HG03342 (cell line): Measurements from ENCODE around the gene LZTS3.
"Not testable (repeated sequence)": the region's sequence is repeated elsewhere in the genome, so short reads cannot be mapped to it uniquely, and the experiment has no call there.

ENCODE experiments used
- ATAC-seq: cut with Tn5 transposase; IDR thresholded peaks from one replicate; pipeline ENCODE4 v1.9.1; 2021; ENCODE audit warnings: mild to moderate bottlenecking, moderate library complexity; ENCODE audit not compliant: unreplicated experiment

LZTS3 gene

DNA sequence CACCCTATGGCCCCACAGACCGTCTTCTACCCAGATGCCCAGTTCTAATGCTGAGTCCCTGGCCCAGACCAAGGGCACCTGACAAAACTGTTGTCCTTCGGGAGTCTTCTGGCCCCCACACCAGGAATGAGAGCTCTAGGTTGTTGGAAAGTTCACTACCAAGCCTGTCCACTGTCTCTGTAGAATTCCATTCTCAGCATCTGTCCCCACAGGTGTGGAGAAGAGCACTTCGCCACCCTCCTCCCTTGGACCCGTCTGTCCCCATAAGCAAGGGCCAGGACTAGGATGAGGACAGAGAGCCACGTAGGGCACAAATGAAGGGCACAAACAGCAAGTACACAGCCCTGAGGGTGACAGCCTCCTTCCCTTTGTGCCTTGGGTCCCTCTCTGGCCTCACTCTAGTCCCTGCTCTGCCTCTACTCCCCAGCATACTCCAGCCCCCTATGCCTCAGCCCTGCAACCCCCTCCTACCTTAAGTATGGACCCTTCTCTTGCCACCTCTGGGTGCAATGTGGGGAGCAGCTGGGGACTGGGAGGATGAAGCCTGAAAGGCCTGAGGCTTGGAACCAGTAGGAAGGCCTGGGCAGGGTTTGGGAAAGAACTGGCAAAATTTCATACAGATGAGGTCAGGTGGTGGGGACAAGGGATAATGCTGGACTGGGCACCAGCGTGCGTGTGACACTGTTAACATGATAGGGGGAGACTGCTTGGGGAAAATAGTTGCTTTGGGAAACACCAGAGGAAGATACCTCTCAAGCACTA lies 4.3 kb downstream of the LZTS3 start:
- no peak for ATAC-seq

DNA sequence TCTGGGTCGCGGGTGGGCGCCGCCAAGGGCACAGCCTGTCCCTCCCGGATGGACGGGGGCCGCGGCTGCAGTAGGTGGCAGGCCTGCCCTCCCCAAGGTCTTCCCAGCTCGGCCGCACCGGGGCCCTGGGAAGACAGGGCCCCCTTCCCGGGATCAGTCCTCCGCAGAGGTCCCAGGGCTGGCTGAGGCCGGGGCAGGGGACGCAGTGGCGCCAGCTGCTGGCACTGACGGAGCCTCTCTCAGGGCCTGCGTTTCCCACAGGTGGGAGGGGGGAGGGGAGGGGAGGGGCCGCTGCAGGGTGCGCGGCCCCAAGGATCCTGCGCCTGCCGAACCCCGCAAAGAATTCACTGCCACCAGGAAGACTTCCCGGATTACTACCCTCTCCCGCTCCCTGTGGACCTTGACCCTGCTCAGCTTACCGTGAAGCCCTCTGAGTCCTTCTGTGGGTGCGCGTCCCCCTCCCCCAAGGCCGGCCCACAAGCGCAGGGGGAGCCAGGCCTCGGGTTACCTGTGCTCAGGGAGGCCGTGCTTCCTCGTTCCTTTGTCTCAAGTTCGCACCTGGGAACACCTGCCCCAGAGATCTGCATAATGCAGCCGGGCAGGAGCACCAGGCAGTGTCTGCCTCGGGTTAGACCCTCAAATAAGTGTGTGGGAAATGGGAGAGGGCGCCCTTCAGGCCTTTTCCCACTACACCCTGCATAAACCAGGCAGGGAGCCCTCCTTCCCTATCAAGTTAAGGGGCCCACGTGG lies 5.1 kb downstream of the LZTS3 start:
- ATAC-seq = no peak

DNA sequence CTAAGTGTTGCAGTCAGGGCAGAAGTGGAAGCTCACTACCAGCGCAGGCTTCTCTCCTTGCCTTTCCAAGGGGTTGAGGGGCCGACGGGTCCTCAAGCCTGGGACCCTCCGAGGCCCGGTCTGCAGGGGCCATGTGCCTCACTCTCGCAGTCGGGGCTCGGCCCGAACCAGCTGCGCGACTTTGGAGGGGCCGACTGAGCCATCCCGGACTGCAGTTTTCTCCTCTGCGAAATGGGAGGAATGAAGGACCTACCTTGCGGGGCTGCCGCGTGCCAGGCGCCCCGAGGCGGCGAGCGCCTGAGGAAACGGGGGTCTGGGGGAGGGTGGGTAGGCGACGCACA lies 5.6 kb downstream of the LZTS3 start:
- no peak for ATAC-seq

DNA sequence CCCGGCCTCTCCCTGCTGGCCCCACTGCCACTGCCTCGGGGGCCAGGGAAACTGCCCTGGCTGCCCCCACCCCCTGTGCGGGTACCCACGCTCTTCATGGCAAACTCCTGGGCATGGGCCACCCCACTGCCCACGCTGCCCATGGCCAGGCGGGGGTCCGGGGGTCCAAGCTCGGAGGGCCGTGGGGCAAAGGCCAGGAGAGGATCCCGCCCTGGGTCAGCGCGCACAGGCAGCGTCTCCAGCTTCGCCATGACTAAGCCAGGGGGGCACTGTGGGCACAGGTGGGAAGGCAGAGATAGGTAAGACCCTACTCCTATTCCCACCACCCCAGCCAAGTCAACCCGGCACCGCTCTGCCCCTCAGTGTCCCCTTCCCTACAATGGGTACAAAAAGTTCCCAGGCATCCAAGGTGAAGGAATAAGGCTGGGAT lies 6.4 kb downstream of the LZTS3 start:
- ATAC-seq = no peak

DNA sequence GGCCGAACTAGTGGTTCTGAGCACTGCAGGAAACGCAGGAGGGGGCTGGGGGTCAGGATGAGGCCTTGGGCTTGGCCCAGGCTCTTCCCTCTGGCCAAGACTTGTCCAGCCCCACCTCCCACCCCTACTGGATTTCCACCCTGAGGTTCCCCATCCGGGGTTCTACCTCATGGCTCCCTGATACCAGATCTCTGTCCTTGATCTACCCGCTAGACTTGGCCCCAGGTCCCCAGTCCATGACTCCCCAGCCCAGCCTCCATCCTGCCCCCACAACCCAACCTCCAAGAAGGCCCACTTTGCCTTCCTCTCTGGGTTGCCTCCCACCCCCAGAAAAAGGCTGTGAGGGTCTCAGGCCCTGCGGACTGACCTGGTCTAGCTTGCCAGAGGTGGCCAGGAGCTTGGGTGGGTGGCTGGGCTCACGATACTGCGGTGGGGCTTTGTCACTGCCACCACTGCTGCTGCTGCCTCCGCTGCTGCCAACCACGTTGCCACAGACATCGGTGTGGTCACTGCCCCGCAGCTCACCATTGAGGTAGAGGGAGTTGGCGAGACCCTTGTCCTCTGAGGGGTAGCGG lies 6.9 kb downstream of the LZTS3 start:
- ATAC-seq = no peak

DNA sequence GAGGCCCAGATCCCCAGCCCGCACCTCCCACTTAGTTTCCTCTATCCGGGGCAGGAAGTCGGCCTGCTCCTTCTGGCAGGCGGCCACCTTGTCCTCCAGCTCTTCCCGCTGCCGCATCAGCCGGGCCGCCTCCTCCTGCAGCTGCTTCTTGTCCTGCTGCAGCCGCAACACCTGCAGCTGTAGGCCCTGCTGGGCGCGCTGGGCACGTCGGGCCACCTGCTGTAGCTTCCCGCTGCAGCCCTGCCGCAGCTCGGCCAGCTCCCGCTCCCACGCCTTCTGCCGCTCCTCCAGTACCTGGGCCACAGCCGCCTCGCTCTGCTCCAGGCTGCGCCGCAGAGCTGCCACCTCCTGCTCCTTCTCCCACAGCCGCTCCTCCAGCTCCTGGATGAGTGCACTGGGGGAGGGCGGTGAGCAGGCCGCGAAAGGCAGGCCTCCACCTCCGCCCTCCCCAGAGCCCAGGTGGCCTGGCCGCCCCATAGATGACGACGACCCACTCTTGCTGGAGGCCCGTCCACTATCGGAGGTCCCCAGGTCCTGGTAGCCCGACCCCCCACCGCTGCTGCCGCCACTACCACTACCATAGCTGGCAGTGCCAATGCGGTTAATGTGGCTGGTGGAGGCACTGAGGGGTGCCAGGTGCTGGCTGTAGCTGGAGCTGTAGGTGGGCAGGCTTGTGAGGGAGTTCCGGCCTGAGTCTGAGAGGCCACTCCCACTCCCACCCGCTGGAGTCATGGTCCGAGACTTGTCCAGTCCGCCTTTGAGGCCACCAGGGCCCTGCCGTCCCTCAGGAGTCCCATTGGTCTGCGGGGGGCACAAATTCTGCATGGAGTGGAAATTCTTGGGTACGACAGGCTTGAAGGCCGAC lies 7.6 kb downstream of the LZTS3 start:
- ATAC-seq = no peak

DNA sequence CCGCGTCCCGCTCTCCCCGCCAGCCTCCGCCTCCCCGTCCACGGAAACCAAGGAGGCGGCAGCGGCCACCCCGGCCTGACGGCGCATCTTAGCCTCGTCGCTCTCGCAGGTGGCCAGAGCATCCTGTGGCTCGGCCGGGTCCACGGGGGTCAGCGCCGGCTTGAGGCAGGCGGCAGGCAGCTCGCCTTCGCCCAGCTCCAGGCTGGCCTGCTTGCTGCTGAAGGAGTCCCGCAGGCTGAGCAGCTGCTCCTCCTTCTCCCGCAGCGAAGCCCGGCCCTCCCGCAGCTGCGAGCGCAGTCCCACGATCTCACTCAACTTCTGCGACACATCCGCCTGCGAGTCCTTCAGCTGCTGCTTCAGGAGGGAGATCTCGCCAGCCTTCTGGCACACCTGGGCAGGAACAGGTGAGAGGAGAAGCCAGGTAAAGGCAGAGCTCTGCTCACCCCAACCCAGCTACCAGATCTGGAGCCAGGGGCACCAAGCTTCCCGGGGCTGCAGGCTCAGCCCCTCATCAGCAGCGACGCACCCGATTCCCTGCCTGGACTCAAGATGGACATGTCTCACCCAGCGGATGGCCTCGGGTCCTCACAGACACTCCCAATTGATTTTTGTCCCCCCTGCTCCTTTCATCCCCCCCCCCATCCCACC lies 8.5 kb downstream of the LZTS3 start:
- no peak for ATAC-seq

DNA sequence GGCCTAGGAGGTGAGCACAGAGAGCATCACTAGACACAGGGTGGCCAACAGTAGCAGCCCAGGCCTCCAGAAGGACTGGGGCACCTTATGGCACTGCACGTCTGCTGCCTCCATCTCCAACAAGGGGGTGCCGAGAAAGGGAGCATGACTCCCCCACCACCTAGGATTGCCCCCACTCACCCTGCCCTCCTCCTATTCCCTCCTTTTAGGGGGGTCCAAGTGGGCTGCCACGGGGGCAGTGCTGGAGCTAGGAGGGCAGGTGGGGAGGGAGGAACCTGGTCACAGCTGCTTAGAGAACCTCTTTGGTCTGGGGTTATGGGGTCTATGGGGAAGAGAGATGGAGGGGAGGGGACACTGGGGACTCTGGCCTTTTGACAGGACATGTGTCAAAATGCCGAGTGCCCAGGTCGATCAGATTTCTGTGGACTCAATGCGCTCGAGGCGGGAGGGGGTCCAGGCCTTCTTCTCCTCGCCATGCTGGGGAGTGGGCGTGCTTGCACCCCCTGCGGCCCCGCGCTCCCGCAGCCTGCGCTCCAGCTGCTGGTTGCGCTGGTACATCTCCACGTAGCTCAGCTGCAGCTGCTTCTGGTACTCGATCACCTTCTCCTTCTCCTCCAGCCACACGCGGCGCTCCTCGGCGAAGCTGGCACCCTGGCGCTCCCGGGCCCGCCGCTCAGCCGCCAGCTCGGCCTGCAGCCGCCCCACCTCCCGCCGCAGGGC lies 9.1 kb downstream of the LZTS3 start:
- ATAC-seq = no peak

DNA sequence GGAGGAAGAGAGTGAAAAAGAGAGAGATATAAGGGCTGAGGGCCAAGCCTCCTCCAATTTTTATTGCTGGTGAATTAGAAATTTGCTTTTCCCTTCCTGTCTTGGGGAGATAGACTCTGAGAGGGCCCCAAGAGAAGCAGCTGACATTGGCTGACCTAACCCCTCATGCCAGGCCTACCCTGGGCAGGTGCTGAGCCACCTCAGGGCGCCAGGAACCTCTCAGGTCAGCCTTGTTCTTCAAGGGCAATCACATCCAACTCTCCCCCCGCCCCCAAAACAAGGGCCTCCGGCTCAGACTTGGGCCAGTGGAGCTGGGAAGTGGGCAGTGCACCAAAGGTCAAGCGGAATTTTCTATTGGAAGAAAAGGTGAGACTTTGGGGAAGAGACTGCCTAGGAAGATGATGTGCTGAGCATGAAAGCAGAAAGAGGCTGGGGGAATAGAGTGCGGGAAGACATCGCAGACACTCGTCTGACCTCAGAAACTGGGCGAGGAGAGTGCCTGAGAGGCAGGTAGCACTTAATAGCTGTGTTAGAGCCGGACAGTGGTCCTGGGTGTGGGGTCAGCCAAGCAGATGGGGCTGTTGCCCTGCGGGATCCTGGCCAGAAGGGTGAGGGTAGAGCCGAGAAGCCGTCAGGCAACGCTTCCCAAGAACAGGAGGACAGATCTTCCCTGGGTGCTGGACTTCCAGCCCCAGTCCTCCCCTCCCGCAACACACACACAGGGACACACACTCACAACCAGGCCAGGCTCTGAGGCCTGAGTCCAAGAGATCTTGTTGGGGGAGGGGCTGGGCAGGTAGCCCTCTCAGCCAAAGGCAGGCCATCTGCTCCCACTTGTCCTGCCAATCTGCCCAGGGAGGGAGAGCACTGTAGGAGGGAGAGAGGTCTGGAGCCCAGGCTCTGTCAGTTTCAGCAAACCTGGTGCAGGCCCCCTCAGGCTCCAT lies 10.0 kb downstream of the LZTS3 start:
- ATAC-seq = no peak

DNA sequence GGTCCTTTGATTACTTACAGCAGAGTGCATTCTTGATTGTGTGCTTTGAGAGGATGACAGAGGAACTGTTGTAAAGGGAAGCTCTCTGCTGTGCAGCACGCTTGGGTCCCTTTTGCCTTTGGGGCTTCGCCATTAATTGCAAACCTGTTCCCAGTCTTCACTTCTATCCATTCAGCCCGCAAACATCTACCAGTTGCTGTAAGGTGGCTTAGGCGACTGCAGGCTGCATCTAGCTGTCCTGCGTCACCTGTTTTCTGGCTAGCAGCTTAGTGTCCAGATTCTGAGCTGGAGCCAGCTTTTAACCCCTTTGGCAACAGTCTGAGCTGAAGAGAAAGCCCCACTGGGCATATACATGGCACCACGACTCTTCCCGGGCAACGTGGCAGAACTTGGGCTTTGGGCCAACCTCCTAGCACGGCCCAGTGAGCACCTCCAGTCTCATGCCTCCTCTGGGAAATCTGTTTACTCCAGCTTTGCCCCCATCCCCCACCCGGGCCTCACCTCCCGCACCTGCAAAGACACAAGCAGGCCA lies 11.2 kb downstream of the LZTS3 start:
- ATAC-seq = no peak

DNA sequence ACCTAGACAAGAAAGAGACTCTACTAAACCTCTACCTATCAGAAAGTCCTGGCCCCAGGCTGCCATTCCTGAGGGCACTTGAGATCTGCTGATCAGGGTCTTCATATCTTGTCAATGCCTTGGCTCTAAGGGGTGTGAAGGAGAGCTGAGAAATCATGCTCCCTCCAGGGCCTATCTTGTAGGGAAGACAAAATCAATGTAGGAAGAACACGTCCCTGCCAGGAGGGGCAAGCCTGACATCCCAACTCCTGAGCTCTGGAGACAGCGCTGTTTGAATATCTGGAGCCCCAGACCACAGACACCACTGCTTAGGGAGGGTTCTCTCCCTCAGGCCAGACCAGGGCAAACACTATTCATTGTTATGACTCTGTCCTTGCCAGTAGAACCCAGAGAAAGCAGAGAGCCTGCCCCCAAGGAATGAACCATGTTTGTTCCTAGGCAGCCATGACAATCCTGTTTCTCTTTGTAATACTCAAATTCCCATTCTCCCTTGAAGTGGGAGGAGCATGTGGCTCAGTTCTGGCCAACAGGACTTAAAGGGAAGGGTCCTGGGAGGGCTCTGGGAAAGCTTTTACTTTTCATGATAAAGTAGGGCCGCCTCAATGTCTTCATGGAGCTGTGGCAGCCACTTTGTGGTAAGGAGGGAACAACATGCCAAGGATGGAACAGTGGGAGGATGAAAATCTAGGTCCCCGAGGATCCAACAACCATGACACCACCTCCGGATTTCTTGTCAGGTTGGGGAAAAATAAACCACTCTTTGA lies 11.9 kb downstream of the LZTS3 start:
- ATAC-seq = no peak

DNA sequence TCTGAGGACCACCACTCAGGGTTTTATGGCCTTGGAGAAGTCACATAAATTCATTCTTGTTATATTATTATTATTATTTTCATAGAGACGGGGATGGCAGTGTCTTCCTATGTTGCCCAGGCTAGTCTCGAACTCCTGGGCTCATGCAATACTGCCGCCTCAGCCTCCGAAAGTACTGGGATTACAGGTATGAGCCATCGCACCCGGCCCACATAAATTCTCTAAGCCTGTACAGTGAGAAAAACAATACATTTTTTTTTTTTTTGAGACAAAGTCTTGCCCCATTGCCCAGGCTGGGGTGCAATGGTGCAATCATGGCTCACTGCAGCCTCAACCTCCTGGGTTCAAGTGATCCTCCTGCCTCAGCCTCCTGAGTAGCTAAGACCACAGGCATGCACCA lies 12.9 kb downstream of the LZTS3 start:
- no peak for ATAC-seq

DNA sequence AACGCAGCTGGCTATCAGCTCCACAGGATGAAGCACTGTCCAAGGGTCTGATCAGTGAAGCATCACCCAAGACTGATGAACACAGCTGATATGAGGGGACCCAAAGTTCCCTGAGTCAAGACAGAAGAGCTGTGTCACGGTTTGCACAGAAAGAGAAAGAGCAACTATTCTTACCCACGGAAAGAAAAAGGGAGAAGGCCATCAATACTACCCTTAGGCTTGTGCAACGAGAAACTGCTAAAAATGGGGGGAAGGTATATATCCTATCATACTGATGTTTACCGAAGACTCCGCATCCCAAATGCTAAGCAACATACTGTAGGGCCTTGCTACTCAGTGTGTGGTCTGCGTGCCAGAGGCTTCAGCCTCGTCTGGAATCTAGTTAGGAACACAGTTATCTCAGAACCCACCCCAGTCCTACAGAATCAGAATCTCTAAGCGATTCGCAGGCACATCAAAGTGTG lies 14.3 kb downstream of the LZTS3 start:
- no peak for ATAC-seq

DNA sequence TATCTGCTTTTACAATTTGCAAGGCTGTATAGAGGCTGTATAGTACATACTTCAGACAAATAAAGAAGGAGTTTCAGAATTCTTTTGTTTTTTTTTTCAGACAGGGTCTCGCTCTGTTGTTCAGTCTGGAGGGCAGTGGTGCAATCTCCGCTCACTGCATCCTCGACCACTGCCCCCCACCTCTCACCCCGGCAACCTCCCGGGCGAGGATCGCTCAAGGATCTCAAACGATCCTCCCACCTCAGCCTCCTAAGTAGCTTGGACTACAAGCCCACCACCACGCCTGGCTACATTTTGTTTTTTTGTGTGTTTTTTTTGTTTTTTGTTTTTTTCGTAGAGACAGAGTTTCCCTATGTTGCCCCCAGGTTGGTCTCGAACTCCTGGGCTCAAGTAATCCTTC lies 15.5 kb downstream of the LZTS3 start:
- ATAC-seq = no peak

DNA sequence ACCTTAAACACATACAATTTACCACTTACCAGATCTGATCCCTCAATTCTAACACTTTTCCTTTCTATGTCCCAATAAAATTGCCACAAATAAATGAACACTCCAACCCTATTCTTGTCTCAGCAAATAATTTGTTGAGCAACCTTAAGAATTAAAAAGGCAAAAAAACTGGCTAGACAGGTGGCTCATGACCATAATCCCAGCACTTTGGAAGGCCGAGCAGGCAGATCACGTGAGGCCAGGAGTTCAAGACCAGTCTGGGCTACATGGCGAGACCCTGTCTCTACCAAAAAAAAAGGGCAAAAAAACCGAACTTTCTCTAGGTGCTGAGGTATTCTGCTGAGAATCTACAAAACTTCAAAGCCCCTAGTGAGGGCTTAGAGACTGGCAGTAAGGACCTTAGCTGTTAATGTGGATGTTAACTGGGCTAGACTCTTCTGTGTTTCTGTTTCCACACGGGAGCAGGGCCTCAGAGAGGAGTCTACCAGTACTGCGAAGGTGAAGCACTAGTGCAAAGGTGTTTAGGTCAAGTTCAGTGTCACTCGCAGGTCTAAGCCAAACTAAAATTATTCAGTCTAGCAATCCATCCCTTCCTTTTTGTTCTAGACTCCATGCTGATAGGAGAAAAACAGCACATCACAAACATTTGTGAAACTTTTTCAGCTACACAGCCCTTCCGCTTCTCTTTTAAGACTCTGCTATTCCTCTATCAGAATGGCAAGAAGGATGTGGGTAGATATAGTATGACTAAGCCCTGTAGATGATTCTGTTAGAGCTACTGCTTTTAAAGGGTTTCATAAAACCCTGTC lies 16.3 kb downstream of the LZTS3 start:
- no peak for ATAC-seq

DNA sequence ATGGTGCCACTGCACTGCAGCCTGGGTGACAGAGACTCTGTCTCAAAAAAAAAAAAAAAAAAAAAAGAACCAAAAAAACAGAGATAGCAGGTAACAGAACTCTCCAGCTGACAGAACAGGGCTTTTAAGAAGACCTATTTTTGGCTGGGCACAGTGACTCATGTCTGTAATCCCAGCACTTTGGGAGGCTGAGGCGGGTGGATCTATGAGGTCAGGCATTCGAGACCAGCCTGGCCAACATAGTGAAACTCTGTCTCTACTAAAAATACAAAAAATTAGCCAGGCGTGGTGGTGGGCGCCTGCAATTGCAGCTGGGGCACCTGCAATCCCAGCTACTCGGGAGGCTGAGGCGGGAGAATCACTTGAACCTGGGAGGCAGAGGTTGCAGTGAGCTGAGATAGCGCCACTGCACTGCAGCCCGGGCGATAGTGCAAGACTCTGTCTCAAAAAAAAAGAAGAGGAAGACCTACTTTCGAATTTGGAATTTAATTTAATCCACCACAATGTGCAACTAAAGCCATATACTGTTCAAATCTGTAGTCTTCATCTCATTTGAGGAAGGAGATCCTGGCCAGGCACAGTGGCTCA lies 21.2 kb downstream of the LZTS3 start:
- ATAC-seq = not testable (repeated sequence)

DNA sequence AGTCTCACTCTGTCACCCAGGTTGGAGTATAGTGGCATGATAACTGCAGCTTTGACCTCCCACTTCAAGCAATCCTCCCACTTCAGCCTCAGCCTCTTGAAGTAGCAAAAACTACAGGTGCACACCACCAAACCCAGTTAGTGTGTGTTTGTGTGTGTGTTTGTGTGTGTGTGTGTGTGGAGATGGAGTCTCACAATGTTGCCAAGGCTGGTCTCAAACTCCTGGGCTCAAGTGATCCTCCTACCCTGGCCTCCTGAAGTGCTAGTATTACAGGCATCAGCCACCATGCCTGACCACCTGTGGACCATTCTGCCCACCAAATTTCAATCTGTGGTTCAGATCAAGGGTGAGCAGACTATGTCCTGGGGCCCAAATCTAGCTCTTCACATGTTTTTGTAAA lies 22.4 kb downstream of the LZTS3 start:
- no peak for ATAC-seq
